Measurements from ENCODE around the gene EXOC3L2. TPM values are rescaled to one million over a fixed set of nuclear protein-coding genes. Genes with fewer than 3 reads are reported as not detected.
"Not testable (repeated sequence)": the region's sequence is repeated elsewhere in the genome, so short reads cannot be mapped to it uniquely, and the experiment has no call there.

Gene EXOC3L2
- total RNA-seq, 1 experiment from 2014 or later = not detected

GRCh38 chr19:45269939-45270338, 24.7 kb upstream of the EXOC3L2 start:
- POLR2A ChIA-PET; BruUV-seq (replicated peaks); H3K4me3 ChIP-seq (replicated peaks in 1 of 2; ENCODE audit: low read depth in 1 of 2, low read length in 2 of 2): not testable (repeated sequence)

GRCh38 chr19:45267296-45267695, 22.1 kb upstream of the EXOC3L2 start:
- H2AFZ ChIP-seq (ENCODE audit: low read depth, low read length, poor library complexity, severe bottlenecking) = no peak overlapping the region
- no peaks in the 10 kb centered on the region for H3K27me3 ChIP-seq (ENCODE audit: insufficient read depth, low read length)
- CTCF ChIA-PET = no interaction called here
- no peak overlapping the region for H3K4me2 ChIP-seq (ENCODE audit: low read length)
- intact Hi-C loops (cut with micrococcal nuclease) = no loop called here
- H3K4me1 ChIP-seq (ENCODE audit: control insufficient read depth in 1 of 2, insufficient read depth in 2 of 2, low read length in 2 of 2) = no peaks in the 10 kb centered on the region
- DNase-seq (ENCODE audit: low read depth, low spot score) (no peak), ATAC-seq (no peak)
- H3K9ac ChIP-seq (ENCODE audit: low read length) = no peak overlapping the region
- RAD21 ChIA-PET (ENCODE audit: low non-redundant PET in 1 of 2, low total read pairs in 2 of 2, uncharacterized antibody in 2 of 2, unreplicated experiment in 2 of 2) = no interaction called here
- no peaks in the 10 kb centered on the region for H3K9me2 ChIP-seq (ENCODE audit: insufficient read depth)
- H3K36me3 ChIP-seq (ENCODE audit: control insufficient read depth in 1 of 2, insufficient read depth in 2 of 2, low read length in 2 of 2) = peaks cover 2 to 4% of the 10 kb centered on the region in 2 experiments; a peak in 3 of 4 replicates
- BruUV-seq (replicated peaks) = no TSS peak
- H3K9me3 ChIP-seq (ENCODE audit: control insufficient read depth in 1 of 2, insufficient read depth in 1 of 2, low read depth in 1 of 2, low read length in 2 of 2) = no peaks in the 10 kb centered on the region
- POLR2A ChIA-PET = no interaction called here
- H3K27ac ChIP-seq (ENCODE audit: low read depth, low read length) = no peak overlapping the region
- no peaks in the 10 kb centered on the region for H4K20me1 ChIP-seq (ENCODE audit: insufficient read depth)
- no peaks in the 10 kb centered on the region for H3K79me2 ChIP-seq (ENCODE audit: insufficient read depth, low read length)
- no peak overlapping the region for H3K4me3 ChIP-seq (replicated peaks in 1 of 2; ENCODE audit: low read depth in 1 of 2, low read length in 2 of 2)
- TF ChIP-seq CEBPB (IDR thresholded peaks at IDR 0.05; ENCODE audit: low read depth) (no peak), SP1 (IDR thresholded peaks at IDR 0.05; ENCODE audit: low read depth) (no peak), ATF3 (IDR thresholded peaks at IDR 0.05) (no peak), TCF7L2 (IDR thresholded peaks at IDR 0.05; ENCODE audit: borderline replicate concordance, extremely low read depth, insufficient read depth, insufficient read length) (no peak), SRF (IDR thresholded peaks at IDR 0.05; ENCODE audit: low read depth) (no peak), CTCF (IDR thresholded peaks at IDR 0.05 in 2 of 3, conservative IDR thresholded peaks at IDR 0.05 in 1 of 3; ENCODE audit: borderline replicate concordance in 1 of 3, insufficient read depth in 1 of 3, low read depth in 2 of 3, low read length in 2 of 3) (no peak), ZBTB33 (IDR thresholded peaks at IDR 0.05; ENCODE audit: extremely low read depth, insufficient replicate concordance, low read length) (no peak), EZH2phosphoT487 (IDR thresholded peaks at IDR 0.05; ENCODE audit: borderline replicate concordance) (no peak), MAX (IDR thresholded peaks at IDR 0.05) (no peak), REST (IDR thresholded peaks at IDR 0.05; ENCODE audit: low read depth) (no peak), ZNF274 (IDR thresholded peaks at IDR 0.05; ENCODE audit: low read depth, low read length) (no peak), CBX3 (IDR thresholded peaks at IDR 0.05; ENCODE audit: low read depth) (no peak)

More at GRCh38 chr19:45269939-45270338, 24.7 kb upstream of the EXOC3L2 start:
- H3K36me3 ChIP-seq (ENCODE audit: control insufficient read depth in 1 of 2, insufficient read depth in 2 of 2, low read length in 2 of 2); H3K4me2 ChIP-seq (ENCODE audit: low read length); DNase-seq (ENCODE audit: low read depth, low spot score); H3K9me2 ChIP-seq (ENCODE audit: insufficient read depth); H3K4me1 ChIP-seq (ENCODE audit: control insufficient read depth in 1 of 2, insufficient read depth in 2 of 2, low read length in 2 of 2); ATAC-seq; H2AFZ ChIP-seq (ENCODE audit: low read depth, low read length, poor library complexity, severe bottlenecking); H3K9me3 ChIP-seq (ENCODE audit: control insufficient read depth in 1 of 2, insufficient read depth in 1 of 2, low read depth in 1 of 2, low read length in 2 of 2); H3K9ac ChIP-seq (ENCODE audit: low read length); CTCF ChIA-PET; H4K20me1 ChIP-seq (ENCODE audit: insufficient read depth); RAD21 ChIA-PET (ENCODE audit: low non-redundant PET in 1 of 2, low total read pairs in 2 of 2, uncharacterized antibody in 2 of 2, unreplicated experiment in 2 of 2); H3K27me3 ChIP-seq (ENCODE audit: insufficient read depth, low read length); H3K27ac ChIP-seq (ENCODE audit: low read depth, low read length); intact Hi-C loops (cut with micrococcal nuclease); H3K79me2 ChIP-seq (ENCODE audit: insufficient read depth, low read length): not testable (repeated sequence)

Measured in HCT116 (cell line).